CD4-positive, alpha-beta T cell (primary cell): ENCODE data around the gene PHTF1. TPM values are rescaled to one million over a fixed set of nuclear protein-coding genes. Genes with fewer than 3 reads are reported as not detected.

Experiments
- ATAC-seq: fragments of 200-7000 bp; cut with Tn5 transposase; one replicate; pipeline ENCODE4 v1.10.0; 2022; ENCODE audit warnings: mild to moderate bottlenecking; ENCODE audit not compliant: poor library complexity
- CTCF ChIA-PET: fragments of 350-600 bp; sonication (Branson Sonifier 250); formaldehyde crosslinking; loops from one replicate; lab custom pipeline; 2021; ENCODE audit warnings: antibody characterized with exemption, inconsistent platforms; lab: Charles Lee
- POLR2A ChIA-PET: fragments of 350-600 bp; sonication (Branson Sonifier 250); formaldehyde crosslinking; loops from one replicate; lab custom pipeline; 2021; ENCODE audit warnings: antibody characterized with exemption, inconsistent platforms; lab: Charles Lee
- DNase-seq, 14 experiments: peaks; one replicate each; pipeline ENCODE4 v3.0.0-alpha.2; 2013 to 2020; ENCODE audit warnings: mixed read lengths in 2 of 14
- H3K27ac ChIP-seq, 2 donors: one replicate each; pipeline versions ENCODE4 v1.5.1 to v1.7.0; 2013; ENCODE audit warnings: low read length in 2 of 2, low read depth in 1 of 2, mild to moderate bottlenecking in 1 of 2
- H3K27me3 ChIP-seq, 2 experiments: 1 replicate in 1 of 2; 2 replicates in 1 of 2; pipeline versions ENCODE4 v1.6.1 to v1.7.0; 2013; ENCODE audit warnings: low read length in 2 of 2, control low read depth in 1 of 2, mild to moderate bottlenecking in 1 of 2, moderate library complexity in 1 of 2; ENCODE audit not compliant: insufficient read depth in 2 of 2, control insufficient read depth in 1 of 2
- H3K36me3 ChIP-seq: one replicate; pipeline ENCODE4 v1.6.1; 2013; ENCODE audit warnings: low read length, control low read depth; ENCODE audit not compliant: insufficient read depth
- H3K4me1 ChIP-seq: one replicate; pipeline ENCODE4 v1.6.1; 2013; ENCODE audit warnings: low read length, control low read depth; ENCODE audit not compliant: insufficient read depth
- H3K4me3 ChIP-seq: one replicate; pipeline ENCODE4 v1.5.1; 2013; ENCODE audit warnings: mild to moderate bottlenecking, low read length, moderate library complexity
- H3K9me3 ChIP-seq, 2 experiments: 1 replicate in 1 of 2; 2 replicates in 1 of 2; pipeline versions ENCODE4 v1.6.1 to v1.7.0; 2013; ENCODE audit warnings: low read length in 2 of 2, mild to moderate bottlenecking in 2 of 2, control low read depth in 1 of 2, moderate library complexity in 1 of 2; ENCODE audit not compliant: control insufficient read depth in 1 of 2, insufficient read depth in 1 of 2
- H3K27ac Mint-ChIP-seq: one replicate; pipeline ENCODE4 v1.8.0; 2020; ENCODE audit warnings: mixed read lengths
- H3K27me3 Mint-ChIP-seq: one replicate; pipeline ENCODE4 v1.8.0; 2021; ENCODE audit warnings: mixed read lengths
- H3K36me3 Mint-ChIP-seq: one replicate; pipeline ENCODE4 v1.8.0; 2021; ENCODE audit warnings: low read depth, mixed read lengths
- H3K4me1 Mint-ChIP-seq: one replicate; pipeline ENCODE4 v1.8.0; 2021; ENCODE audit warnings: low read depth, mixed read lengths
- H3K4me3 Mint-ChIP-seq: one replicate; pipeline ENCODE4 v1.8.0; 2020; ENCODE audit warnings: mild to moderate bottlenecking, mixed read lengths
- H3K9me3 Mint-ChIP-seq: one replicate; pipeline ENCODE4 v1.8.0; 2020; ENCODE audit warnings: mixed read lengths
- intact Hi-C, 2 experiments: fragments of 100-400 bp; cut with DNase I in 1 of 2; cut with micrococcal nuclease in 1 of 2; formaldehyde crosslinking; loops; one replicate each; pipeline versions ENCODE4 v1.15.1 to v1.9.0; 2023 to 2025; cut with DNase I, micrococcal nuclease
- total RNA-seq, 174 experiments: library from RNA in 2 of 174; stranded (reverse) in 2 of 174; gene quantifications; one replicate each; pipeline ENCODE4 v1.2.3 and lab custom pipeline; 2021 to 2026
- TF ChIP-seq, protein P1 (sequence below): fragments of 200-600 bp; IDR thresholded peaks from one replicate; pipeline ENCODE4 v1.8.0; 2022; ENCODE audit warnings: antibody characterized with exemption, mild to moderate bottlenecking

The PHTF1 gene
- total RNA-seq, 2 experiments from 2014 or later = 3.1 to 4.0 TPM

- Mint-ChIP-seq H3K4me3 (no peak overlapping the region), H3K27me3 (no peaks in the 10 kb centered on the region), H3K27ac (no peak overlapping the region), H3K9me3 (no peaks in the 10 kb centered on the region), H3K4me1 (no peaks in the 10 kb centered on the region), H3K36me3 (no peaks in the 10 kb centered on the region)
- ATAC-seq (no peak), DNase-seq (peak in 1 of 14 experiments; percentile 23)
- Histone ChIP-seq H3K9me3 (no peaks in the 10 kb centered on the region), H3K27ac (no peak overlapping the region), H3K4me3 (no peak overlapping the region), H3K27me3 (no peaks in the 10 kb centered on the region), H3K36me3 (no peaks in the 10 kb centered on the region), H3K4me1 (peaks cover 3% of the 10 kb centered on the region)
- intact Hi-C loops = no loop called here
- POLR2A ChIA-PET = no interaction called here
- CTCF ChIA-PET = interaction anchor here (0.9 kb wide), 1 partner anchor 9 kb away, joined by 4 read pairs; no protein-coding TSS in a partner anchor
- TF ChIP-seq, protein P1, sequence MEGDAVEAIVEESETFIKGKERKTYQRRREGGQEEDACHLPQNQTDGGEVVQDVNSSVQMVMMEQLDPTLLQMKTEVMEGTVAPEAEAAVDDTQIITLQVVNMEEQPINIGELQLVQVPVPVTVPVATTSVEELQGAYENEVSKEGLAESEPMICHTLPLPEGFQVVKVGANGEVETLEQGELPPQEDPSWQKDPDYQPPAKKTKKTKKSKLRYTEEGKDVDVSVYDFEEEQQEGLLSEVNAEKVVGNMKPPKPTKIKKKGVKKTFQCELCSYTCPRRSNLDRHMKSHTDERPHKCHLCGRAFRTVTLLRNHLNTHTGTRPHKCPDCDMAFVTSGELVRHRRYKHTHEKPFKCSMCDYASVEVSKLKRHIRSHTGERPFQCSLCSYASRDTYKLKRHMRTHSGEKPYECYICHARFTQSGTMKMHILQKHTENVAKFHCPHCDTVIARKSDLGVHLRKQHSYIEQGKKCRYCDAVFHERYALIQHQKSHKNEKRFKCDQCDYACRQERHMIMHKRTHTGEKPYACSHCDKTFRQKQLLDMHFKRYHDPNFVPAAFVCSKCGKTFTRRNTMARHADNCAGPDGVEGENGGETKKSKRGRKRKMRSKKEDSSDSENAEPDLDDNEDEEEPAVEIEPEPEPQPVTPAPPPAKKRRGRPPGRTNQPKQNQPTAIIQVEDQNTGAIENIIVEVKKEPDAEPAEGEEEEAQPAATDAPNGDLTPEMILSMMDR = no peak
Measured at GRCh38 chr1:113742515-113742914, 16.8 kb downstream of the PHTF1 start.

DNA sequence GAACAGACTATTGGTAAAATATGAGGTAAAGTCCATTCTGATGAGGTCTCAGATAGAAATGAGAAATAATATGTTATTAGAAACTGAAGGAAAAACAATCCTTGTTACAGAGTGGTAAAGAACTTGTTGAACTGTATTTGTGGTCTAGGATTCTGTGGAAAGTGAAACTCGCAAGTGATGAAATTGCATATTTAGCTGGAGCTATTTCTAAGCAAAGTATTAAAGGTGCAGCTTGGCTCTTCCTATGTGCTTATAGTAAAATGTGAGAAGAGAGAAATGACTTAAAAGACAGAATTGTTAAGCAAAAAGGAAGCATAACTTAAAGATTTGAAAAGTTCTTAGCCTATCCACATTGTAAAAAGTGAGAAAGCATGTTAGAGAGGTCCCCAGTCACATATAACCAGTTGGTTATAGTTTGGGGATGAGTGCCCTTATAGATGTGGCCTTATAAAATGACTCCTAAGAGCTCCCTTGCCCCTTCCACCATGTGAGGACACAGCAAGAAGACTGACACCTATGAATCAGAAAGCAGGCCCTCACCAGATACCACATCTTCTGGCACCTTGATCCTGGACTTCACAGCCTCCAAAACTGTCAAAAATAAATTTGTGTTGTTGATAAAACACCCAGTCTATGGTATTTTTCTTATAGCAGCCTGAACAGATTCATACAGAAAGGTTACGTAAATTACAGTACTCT, 24.8 kb downstream of the PHTF1 start:
- Histone ChIP-seq H3K36me3 (no peaks in the 10 kb centered on the region), H3K4me1 (no peaks in the 10 kb centered on the region), H3K4me3 (no peak overlapping the region), H3K9me3 (no peaks in the 10 kb centered on the region), H3K27me3 (no peaks in the 10 kb centered on the region), H3K27ac (no peak overlapping the region)
- Mint-ChIP-seq H3K27ac (no peak overlapping the region), H3K27me3 (no peaks in the 10 kb centered on the region), H3K36me3 (no peaks in the 10 kb centered on the region), H3K4me3 (no peak overlapping the region), H3K4me1 (no peaks in the 10 kb centered on the region), H3K9me3 (no peaks in the 10 kb centered on the region)
- POLR2A ChIA-PET = interaction anchor here (0.7 kb wide), 1 partner anchor 402 kb away, joined by 3 read pairs; no protein-coding TSS in a partner anchor
- TF ChIP-seq, protein P1 = no peak
- CTCF ChIA-PET = no interaction called here
- no peak for ATAC-seq
- intact Hi-C loops = no loop called here
- DNase-seq = no peak

DNA sequence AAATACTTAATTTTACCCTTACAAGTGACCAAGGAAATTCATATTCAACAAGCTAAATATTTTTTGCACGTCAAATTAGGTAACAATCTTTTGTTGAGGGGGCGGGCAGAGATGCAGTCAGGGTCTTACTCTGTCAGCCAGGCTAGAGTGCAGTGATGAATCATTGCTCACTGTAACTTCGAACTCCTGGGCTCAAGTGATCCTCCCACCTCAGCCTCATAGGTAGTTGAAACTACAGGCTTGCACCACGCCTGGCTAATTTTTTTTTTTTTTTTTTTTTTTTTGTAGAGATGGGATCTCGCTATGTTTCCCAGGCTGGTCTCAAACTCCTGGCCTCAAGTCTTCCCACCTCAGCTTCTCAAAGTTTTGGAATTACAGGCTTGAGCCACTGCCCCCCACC, 26.5 kb downstream of the PHTF1 start:
- no peaks in the 10 kb centered on the region for H3K4me1 Mint-ChIP-seq
- H3K27ac Mint-ChIP-seq = no peak overlapping the region
- no peak for DNase-seq
- H3K27me3 ChIP-seq = no peaks in the 10 kb centered on the region
- H3K36me3 ChIP-seq = no peaks in the 10 kb centered on the region
- H3K36me3 Mint-ChIP-seq = no peaks in the 10 kb centered on the region
- no peaks in the 10 kb centered on the region for H3K27me3 Mint-ChIP-seq
- no peaks in the 10 kb centered on the region for H3K9me3 ChIP-seq
- H3K9me3 Mint-ChIP-seq = no peaks in the 10 kb centered on the region
- H3K4me3 ChIP-seq = no peak overlapping the region
- ATAC-seq = no peak
- ChIA-PET POLR2A (no interaction called here), CTCF (no interaction called here)
- H3K4me3 Mint-ChIP-seq = no peak overlapping the region
- H3K4me1 ChIP-seq = no peaks in the 10 kb centered on the region
- TF ChIP-seq, protein P1 = no peak
- intact Hi-C loops = no loop called here
- no peak overlapping the region for H3K27ac ChIP-seq
